Right lobe of liver (tissue), 4 donors: ENCODE results near the gene CNBP.

Source experiments
- POLR2A ChIP-seq: fragments of 450-650 bp; IDR thresholded peaks from one replicate; pipeline ENCODE4 v1.6.1; 2017; ENCODE audit warnings: antibody characterized with exemption, mild to moderate bottlenecking
- TF ChIP-seq, protein P1 (sequence below), 4 donors: fragments of 200-600 bp in 3 of 4; fragments of 450-650 bp in 1 of 4; IDR thresholded peaks; one replicate each; pipeline versions ENCODE4 v1.5.1 to v1.8.0; 2016 to 2022; ENCODE audit warnings: antibody characterized with exemption in 4 of 4, mild to moderate bottlenecking in 2 of 4
- donor health status: DM: no; HTN: no; CAD: no.
- donor health status: DM: no; HTN: no; CAD: no.
- donor health status: DM: no; HTN: yes; CAD: no.

DNA sequence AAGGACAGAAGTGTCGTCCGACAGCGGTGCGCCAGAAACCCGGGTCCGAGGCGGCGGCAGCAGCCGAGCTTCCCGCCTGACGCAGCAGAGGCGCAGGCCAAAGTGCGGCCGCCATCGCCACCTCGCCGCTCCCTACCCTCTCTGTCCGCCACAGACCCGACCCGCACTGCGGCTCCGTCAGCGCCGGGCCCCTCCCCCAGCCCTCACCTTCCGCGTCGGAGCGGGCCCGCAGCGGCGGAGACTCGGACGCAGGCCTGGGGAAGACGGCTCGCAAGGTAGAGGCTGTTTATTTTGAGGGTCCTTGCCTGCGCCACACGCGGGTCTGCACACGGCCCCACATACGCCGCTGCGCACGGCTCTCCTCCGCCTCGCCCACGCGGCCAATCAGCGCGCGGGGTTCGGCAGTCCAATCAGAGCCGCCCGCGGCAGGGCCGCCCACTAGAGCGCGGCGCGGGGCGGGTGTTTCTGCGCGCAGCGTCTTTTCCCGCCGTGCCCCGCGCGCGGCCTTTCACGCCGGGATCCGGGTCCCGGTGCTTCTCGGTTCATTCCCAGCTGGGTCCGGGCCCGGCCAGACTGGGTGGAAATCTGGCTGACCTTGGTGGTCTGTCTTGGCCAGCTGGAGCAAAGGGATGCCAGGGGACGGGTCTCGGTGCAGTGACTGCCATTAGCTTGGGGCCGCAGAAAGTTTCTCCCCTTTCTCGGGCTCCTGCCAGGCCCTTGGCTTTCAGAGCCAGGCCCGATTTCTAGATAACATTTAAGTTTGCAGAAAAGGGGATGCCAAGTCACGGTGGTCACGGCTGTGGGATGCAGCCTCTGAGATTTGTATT, at the start of gene CNBP:
- TF ChIP-seq POLR2A, result peak; percentile 99
- TF ChIP-seq, protein P1, sequence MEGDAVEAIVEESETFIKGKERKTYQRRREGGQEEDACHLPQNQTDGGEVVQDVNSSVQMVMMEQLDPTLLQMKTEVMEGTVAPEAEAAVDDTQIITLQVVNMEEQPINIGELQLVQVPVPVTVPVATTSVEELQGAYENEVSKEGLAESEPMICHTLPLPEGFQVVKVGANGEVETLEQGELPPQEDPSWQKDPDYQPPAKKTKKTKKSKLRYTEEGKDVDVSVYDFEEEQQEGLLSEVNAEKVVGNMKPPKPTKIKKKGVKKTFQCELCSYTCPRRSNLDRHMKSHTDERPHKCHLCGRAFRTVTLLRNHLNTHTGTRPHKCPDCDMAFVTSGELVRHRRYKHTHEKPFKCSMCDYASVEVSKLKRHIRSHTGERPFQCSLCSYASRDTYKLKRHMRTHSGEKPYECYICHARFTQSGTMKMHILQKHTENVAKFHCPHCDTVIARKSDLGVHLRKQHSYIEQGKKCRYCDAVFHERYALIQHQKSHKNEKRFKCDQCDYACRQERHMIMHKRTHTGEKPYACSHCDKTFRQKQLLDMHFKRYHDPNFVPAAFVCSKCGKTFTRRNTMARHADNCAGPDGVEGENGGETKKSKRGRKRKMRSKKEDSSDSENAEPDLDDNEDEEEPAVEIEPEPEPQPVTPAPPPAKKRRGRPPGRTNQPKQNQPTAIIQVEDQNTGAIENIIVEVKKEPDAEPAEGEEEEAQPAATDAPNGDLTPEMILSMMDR (IDR thresholded peaks at IDR 0.05), result no peak
